IMR-90 (cell line): ENCODE measurements around the gene POLR1E. TPM values are rescaled to one million over a fixed set of nuclear protein-coding genes. Genes with fewer than 3 reads are reported as not detected.
A peak's percentile ranks its signal among the peaks of the same experiment; 100 is the strongest.
"Not testable (repeated sequence)": the region's sequence is repeated elsewhere in the genome, so short reads cannot be mapped to it uniquely, and the experiment has no call there.

ENCODE experiments used
- ATAC-seq: fragments of 200-7000 bp; cut with Tn5 transposase; 2 replicates; pipeline ENCODE4 v1.9.1; 2020; ENCODE audit warnings: low read depth, mild to moderate bottlenecking, moderate library complexity
- BruUV-seq: library from RNA; stranded (reverse); fragments of 400-500 nt; replicated peaks from 2 replicates; lab custom pipeline; 2021; lab: Mats Ljungman, UMichigan
- CTCF ChIA-PET: fragments of 300-600 bp; formaldehyde crosslinking; extraction: SDS; loops from one replicate; lab custom pipeline; 2021; ENCODE audit warnings: antibody characterized with exemption; lab: Yijun Ruan, JAX
- POLR2A ChIA-PET: fragments of 300-600 bp; sonication (Branson Sonifier 250); formaldehyde crosslinking; loops from one replicate; lab custom pipeline; 2022; ENCODE audit warnings: antibody characterized with exemption; ENCODE audit not compliant: unreplicated experiment; lab: Charles Lee
- DNase-seq: peaks from one replicate; pipeline ENCODE4 v3.0.0; 2013
- H2AFZ ChIP-seq: replicated peaks from 2 replicates; pipeline ENCODE3; 2013; ENCODE audit warnings: low read length, mild to moderate bottlenecking; ENCODE audit not compliant: poor library complexity
- H2AK5ac ChIP-seq: 2 replicates; pipeline ENCODE4 v1.6.1; 2013; ENCODE audit warnings: low read depth, low read length, inconsistent platforms
- H2AK9ac ChIP-seq: replicated peaks from 2 replicates; pipeline ENCODE3; 2013; ENCODE audit warnings: mild to moderate bottlenecking, low read depth, low read length, moderate library complexity; ENCODE audit not compliant: poor library complexity
- H2BK120ac ChIP-seq: 2 replicates; pipeline ENCODE4 v1.6.1; 2013; ENCODE audit warnings: low read depth, low read length, inconsistent platforms
- H2BK15ac ChIP-seq: 3 replicates; pipeline ENCODE4 v1.6.1; 2013; ENCODE audit warnings: low read depth, low read length, inconsistent platforms
- H2BK20ac ChIP-seq: 2 replicates; pipeline ENCODE4 v1.6.1; 2013; ENCODE audit warnings: low read depth, mild to moderate bottlenecking, inconsistent platforms, low read length, moderate library complexity
- H2BK5ac ChIP-seq: 2 replicates; pipeline ENCODE4 v1.6.1; 2013; ENCODE audit warnings: mild to moderate bottlenecking, low read depth, low read length, inconsistent platforms; ENCODE audit not compliant: poor library complexity, severe bottlenecking
- H3K14ac ChIP-seq: replicated peaks from 2 replicates; pipeline ENCODE4 v1.6.1; 2013; ENCODE audit warnings: low read depth, low read length, inconsistent platforms
- H3K18ac ChIP-seq: 2 replicates; pipeline ENCODE4 v1.6.1; 2013; ENCODE audit warnings: low read depth, low read length, control low read depth
- H3K23ac ChIP-seq: 2 replicates; pipeline ENCODE4 v1.6.1; 2013; ENCODE audit warnings: low read depth, low read length, inconsistent platforms
- H3K27ac ChIP-seq: 2 replicates; pipeline ENCODE4 v1.5.1; 2013; ENCODE audit warnings: mild to moderate bottlenecking, control low read depth, low read length; ENCODE audit not compliant: insufficient read depth
- H3K27me3 ChIP-seq: 2 replicates; pipeline ENCODE4 v1.6.1; 2013; ENCODE audit warnings: low read length; ENCODE audit not compliant: control insufficient read depth, insufficient read depth
- H3K36me3 ChIP-seq: 2 replicates; pipeline ENCODE4 v1.6.1; 2013; ENCODE audit warnings: low read length, mixed read lengths; ENCODE audit not compliant: control insufficient read depth, insufficient read depth
- H3K4ac ChIP-seq: 2 replicates; pipeline ENCODE4 v1.6.1; 2013; ENCODE audit warnings: low read depth, low read length, inconsistent platforms
- H3K4me1 ChIP-seq: 2 replicates; pipeline ENCODE4 v1.6.1; 2013; ENCODE audit warnings: low read length, mixed read lengths; ENCODE audit not compliant: control insufficient read depth, insufficient read depth
- H3K4me2 ChIP-seq: 2 replicates; pipeline ENCODE4 v1.6.1; 2013; ENCODE audit warnings: low read depth, mild to moderate bottlenecking, control low read depth, low read length, moderate library complexity
- H3K4me3 ChIP-seq: 2 replicates; pipeline ENCODE4 v1.5.1; 2013; ENCODE audit warnings: low read depth, mild to moderate bottlenecking, control low read depth, low read length, moderate library complexity; ENCODE audit not compliant: insufficient read depth
- H3K56ac ChIP-seq: 2 replicates; pipeline ENCODE4 v1.6.1; 2013; ENCODE audit warnings: low read length, inconsistent platforms; ENCODE audit not compliant: insufficient read depth; ENCODE audit errors: extremely low read depth
- H3K79me1 ChIP-seq, 2 experiments: 2 replicates each; pipeline ENCODE4 v1.6.1; 2013; ENCODE audit warnings: low read length in 2 of 2, inconsistent platforms in 1 of 2, low read depth in 1 of 2
- H3K9ac ChIP-seq: 2 replicates; pipeline ENCODE4 v1.6.1; 2013; ENCODE audit warnings: low read depth, low read length, control low read depth
- H3K9me1 ChIP-seq: 2 replicates; pipeline ENCODE4 v1.6.1; 2013; ENCODE audit warnings: low read length, inconsistent platforms; ENCODE audit not compliant: insufficient read depth
- H3K9me3 ChIP-seq: 2 replicates; pipeline ENCODE4 v1.6.1; 2013; ENCODE audit warnings: low read length; ENCODE audit not compliant: control insufficient read depth, insufficient read depth
- H4K20me1 ChIP-seq: 2 replicates; pipeline ENCODE4 v1.6.1; 2013; ENCODE audit warnings: low read length, inconsistent platforms; ENCODE audit not compliant: insufficient read depth
- H4K5ac ChIP-seq: 2 replicates; pipeline ENCODE4 v1.6.1; 2013; ENCODE audit warnings: mild to moderate bottlenecking, low read depth, low read length, control low read depth
- H4K8ac ChIP-seq, 2 experiments: 2 replicates each; pipeline ENCODE4 v1.6.1; 2013; ENCODE audit warnings: low read depth in 2 of 2, low read length in 2 of 2, control low read depth in 1 of 2, inconsistent platforms in 1 of 2
- H4K91ac ChIP-seq: 2 replicates; pipeline ENCODE4 v1.6.1; 2013; ENCODE audit warnings: low read depth, low read length, inconsistent platforms; ENCODE audit not compliant: insufficient read depth
- CEBPB ChIP-seq: IDR thresholded peaks from 2 replicates; pipeline ENCODE4 v1.6.1; 2012; ENCODE audit warnings: low read depth, low read length, improper control_type of control experiment
- FOS ChIP-seq: fragments of 150-350 bp; IDR thresholded peaks from 2 replicates; pipeline ENCODE4 v1.6.1; 2016; ENCODE audit warnings: low read depth, low read length
- MAFK ChIP-seq: IDR thresholded peaks from 2 replicates; pipeline ENCODE4 v1.6.1; 2012; ENCODE audit warnings: low read depth, low read length, improper control_type of control experiment
- MAZ ChIP-seq: IDR thresholded peaks from 2 replicates; pipeline ENCODE4 v1.6.1; 2012; ENCODE audit warnings: low read depth, mild to moderate bottlenecking, low read length, improper control_type of control experiment, moderate library complexity, borderline replicate concordance
- NFE2L2 ChIP-seq: fragments of 150-350 bp; IDR thresholded peaks from 2 replicates; pipeline ENCODE4 v1.6.1; 2016; ENCODE audit warnings: low read depth, mild to moderate bottlenecking, low read length
- RFX5 ChIP-seq: IDR thresholded peaks from 2 replicates; pipeline ENCODE4 v1.8.0; 2012; ENCODE audit warnings: low read depth, mild to moderate bottlenecking, low read length, moderate library complexity
- WGBS, 2 experiments: methylation state at CpG; one replicate each; pipeline versions ENCODE4 v1.1.5 to v1.1.7; 2013; ENCODE audit warnings: missing lambda C conversion rate in 2 of 2; ENCODE audit not compliant: insufficient read length in 1 of 2; ENCODE audit errors: extremely low coverage in 2 of 2; 5-methylcytosine and 5-hydroxymethylcytosine counted together
- dilution Hi-C: fragments of 300-500 bp; cut with HindIII; formaldehyde crosslinking; loops from one replicate; pipeline ENCODE4 v1.14.3; 2018; ENCODE audit warnings: low sequenced_read_pairs; ENCODE audit not compliant: unreplicated experiment
- in situ Hi-C: fragments of 300-500 bp; cut with MboI; formaldehyde crosslinking; loops from 3 replicates; pipeline ENCODE4 v1.14.3; 2019; ENCODE audit warnings: low sequenced_read_pairs, inconsistent platforms, mixed read lengths
- intact Hi-C: fragments of 100-400 bp; cut with micrococcal nuclease; formaldehyde crosslinking; loops from 2 replicates; pipeline ENCODE4 v1.10.0; 2022
- polyA plus RNA-seq, 3 experiments: library from polyadenylated mRNA; depleted of rRNA; stranded (reverse); fragments of >200 nt; gene quantifications; 2 replicates each; pipeline ENCODE4 v1.2.3, GENCODE V29; 2012; ENCODE audit warnings: low replicate concordance in 1 of 3
- total RNA-seq: library from RNA; depleted of rRNA; stranded (reverse); fragments of >200 nt; gene quantifications from 2 replicates; pipeline ENCODE4 v1.2.3, GENCODE V29; 2012

The POLR1E gene
- total and polyA plus RNA-seq, 2 of the 4 experiments (the other 2 are of a cell fraction): 48.0 to 71.9 TPM

DNA sequence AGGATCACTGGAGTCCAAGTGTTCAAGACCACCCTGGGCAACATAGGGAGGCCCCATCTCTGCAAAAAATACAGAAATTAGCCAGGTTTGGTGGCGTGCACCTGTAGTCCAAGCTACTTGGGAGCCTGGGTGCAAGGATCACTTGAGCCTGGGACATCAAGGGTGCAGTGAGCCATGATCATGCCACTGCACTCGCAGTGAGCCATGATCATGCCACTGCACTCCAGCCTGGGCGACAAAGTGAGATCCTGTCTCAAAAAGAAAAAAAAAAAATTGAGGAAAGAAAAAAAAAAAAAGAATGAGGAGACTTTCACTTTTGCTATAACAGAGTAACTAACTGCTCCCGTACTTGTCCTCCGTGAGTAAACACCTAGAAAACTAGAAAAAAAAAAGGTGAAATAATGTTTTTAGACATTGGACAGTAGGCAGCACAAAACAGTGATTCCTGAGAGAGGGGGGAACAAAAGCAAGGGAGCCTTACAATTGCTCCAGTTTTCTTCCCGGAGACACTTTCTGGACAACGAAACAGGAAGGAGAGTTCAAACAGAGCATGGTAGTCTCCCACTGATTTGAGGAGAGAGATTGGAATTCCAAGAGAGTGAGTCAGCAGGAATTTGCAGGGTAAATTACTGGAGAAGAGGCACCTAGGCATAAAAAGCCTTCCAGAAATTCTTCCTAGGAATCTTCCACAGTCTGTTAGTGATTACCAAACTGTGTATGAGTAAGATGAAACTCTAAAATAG, 13.6 kb upstream of the POLR1E start:
- H3K27me3 ChIP-seq: no peaks in the 10 kb centered on the region; the same call in 1 of the 2 replicates
- H3K56ac ChIP-seq: peak overlapping the region; percentile 98
- peak overlapping the region; percentile 76 to 87 for H4K8ac ChIP-seq
- dilution Hi-C loops (no loop called here), in situ Hi-C loops (no loop called here), intact Hi-C loops (no loop called here)
- H3K4me1 ChIP-seq: peaks cover 5% of the 10 kb centered on the region
- CTCF ChIA-PET: no interaction called here
- peaks cover 3% of the 10 kb centered on the region for H3K9me1 ChIP-seq
- peak overlapping the region; percentile 93 for H4K91ac ChIP-seq
- 33% methylated on average over 3 of the region's 7 CpGs; no CpG with 5 or more reads in 1 of the 2 experiments for WGBS, 2 experiments
- peak overlapping the region; percentile 57 for H4K5ac ChIP-seq
- H4K20me1 ChIP-seq: no peaks in the 10 kb centered on the region
- peak overlapping the region; percentile 20; the same call in 1 of the 3 replicates for H2BK15ac ChIP-seq
- peak; percentile 95 for DNase-seq
- peak overlapping the region; percentile 79 for H3K18ac ChIP-seq
- POLR2A ChIA-PET: no interaction called here
- no TSS peak for BruUV-seq
- peak overlapping the region; percentile 99 for H2BK5ac ChIP-seq
- H2BK20ac ChIP-seq: peak overlapping the region; percentile 91
- peak overlapping the region; percentile 98 for H3K4ac ChIP-seq
- peak overlapping the region; percentile 79 for H3K4me2 ChIP-seq
- peak overlapping the region; percentile 97 for H3K23ac ChIP-seq
- H2AK5ac ChIP-seq: peak overlapping the region; percentile 93
- peak; percentile 96 for ATAC-seq
- peak overlapping the region; percentile 90 for H3K27ac ChIP-seq
- no peaks in the 10 kb centered on the region; the same call in 1 of the 2 replicates for H3K9me3 ChIP-seq
- H3K36me3 ChIP-seq: no peaks in the 10 kb centered on the region
- H3K4me3 ChIP-seq: peak overlapping the region; percentile 43
- H2AK9ac ChIP-seq: peak overlapping the region; percentile 57
- peak overlapping the region; percentile 99 for H3K14ac ChIP-seq
- H2AFZ ChIP-seq: peak overlapping the region; percentile 27
- no peak for TF ChIP-seq RFX5
- no peak for TF ChIP-seq MAZ
- TF ChIP-seq NFE2L2: peak; percentile 58; the same call in 1 of the 2 replicates
- peak; percentile 11; the same call in 1 of the 2 replicates for TF ChIP-seq CEBPB
- 0 out of 2 replicates have a peak, but pooled peaks have one; percentile 41 for TF ChIP-seq MAFK
- TF ChIP-seq FOS: no peak
- peak overlapping the region; percentile 91 for H3K9ac ChIP-seq
- H2BK120ac ChIP-seq: peak overlapping the region; percentile 96
- no peaks in the 10 kb centered on the region for H3K79me1 ChIP-seq

GRCh38 chr9:37473982-37474381, 11.8 kb upstream of the POLR1E start:
- H4K91ac ChIP-seq, H3K23ac ChIP-seq, dilution Hi-C loops, H4K20me1 ChIP-seq, H2AFZ ChIP-seq, H3K27ac ChIP-seq, H3K14ac ChIP-seq, H3K4ac ChIP-seq, H2BK5ac ChIP-seq, BruUV-seq, H2BK120ac ChIP-seq, H3K9me3 ChIP-seq, POLR2A ChIA-PET, H3K27me3 ChIP-seq, H3K18ac ChIP-seq, H2AK9ac ChIP-seq, CTCF ChIA-PET, DNase-seq, H4K8ac ChIP-seq, H3K56ac ChIP-seq, H3K4me1 ChIP-seq, H2BK15ac ChIP-seq, H3K4me2 ChIP-seq, intact Hi-C loops, H2BK20ac ChIP-seq, H3K79me1 ChIP-seq, H3K9ac ChIP-seq, H4K5ac ChIP-seq, H2AK5ac ChIP-seq, ATAC-seq, in situ Hi-C loops, H3K9me1 ChIP-seq, H3K36me3 ChIP-seq, H3K4me3 ChIP-seq: not testable (repeated sequence)
- WGBS, 2 experiments: no CpG with 5 or more reads among the region's 6 CpGs
